ENCODE data around the gene YIPF5.

DNA sequence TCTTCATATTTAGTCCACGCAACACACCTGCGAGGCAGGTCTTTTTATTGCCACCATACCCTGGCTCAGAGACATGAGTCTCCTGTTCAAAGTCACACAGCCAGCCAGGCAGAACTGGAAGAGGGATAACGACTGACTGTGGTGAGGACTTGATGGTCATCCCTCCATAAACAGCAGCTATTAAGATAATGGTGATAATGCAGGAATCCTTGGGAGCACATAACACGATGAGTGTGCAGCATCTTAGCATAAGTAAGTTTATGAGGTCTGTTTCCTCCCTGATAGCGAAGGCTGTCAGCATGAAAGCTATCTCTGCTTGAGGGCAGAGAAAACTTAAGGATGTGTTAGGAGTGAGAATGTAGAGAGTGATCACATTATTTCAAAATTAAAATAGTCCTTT, 31.1 kb upstream of the YIPF5 start:
- TF ChIP-seq FOXA1 (IDR thresholded peaks at IDR 0.05) (no peak), ZNF384 (IDR thresholded peaks at IDR 0.05) (no peak), BHLHE40 (IDR thresholded peaks at IDR 0.05; ENCODE audit: borderline replicate concordance) (no peak), HDGF (IDR thresholded peaks at IDR 0.05; ENCODE audit: borderline replicate concordance) (no peak)
